HL-60 (cell line): ENCODE results near the gene ARF3.

Experiments
- CTCF ChIP-seq: IDR thresholded peaks from one replicate; pipeline ENCODE4 v1.5.1; 2011; ENCODE audit warnings: low read length, control low read depth, inconsistent platforms; ENCODE audit not compliant: insufficient read depth
- POLR2AphosphoS5 ChIP-seq: IDR thresholded peaks from 2 replicates; pipeline ENCODE4 v1.6.1; 2012; ENCODE audit warnings: low read depth

- TF ChIP-seq CTCF (peak; percentile 93), POLR2AphosphoS5 (no peak)
Measured at GRCh38 chr12:48936379-48936979, 20.8 kb downstream of the ARF3 start.
